ENCODE data around the gene DSN1.
A peak's percentile ranks its signal among the peaks of the same experiment; 100 is the strongest.
"Not testable (repeated sequence)": the region's sequence is repeated elsewhere in the genome, so short reads cannot be mapped to it uniquely, and the experiment has no call there.

DSN1 gene

GRCh38 chr20:36773597-36774390, at the start of gene DSN1:
Gene DSN1 (minus strand): TSS chr20:36773763. CDS start chr20:36771458, 2,305 bp downstream.
- DNase-seq (ENCODE audit: low spot score), result peak; percentile 100

GRCh38 chr20:36823121-36823520, 49.6 kb upstream of the DSN1 start:
- no peak for DNase-seq (ENCODE audit: low spot score)

- DNase-seq (ENCODE audit: low spot score), result no peak
These were observed 48.4 kb upstream of the DSN1 start for GRCh38 chr20:36821964-36822437.

- DNase-seq (ENCODE audit: low spot score), result no peak
These were observed 47.4 kb upstream of the DSN1 start for GRCh38 chr20:36820928-36821327.

- no peak for DNase-seq (ENCODE audit: low spot score)
These were observed 46.5 kb upstream of the DSN1 start for GRCh38 chr20:36820073-36820472.

GRCh38 chr20:36819659-36820058, 46.1 kb upstream of the DSN1 start:
- DNase-seq (ENCODE audit: low spot score), result no peak

GRCh38 chr20:36818861-36819260, 45.3 kb upstream of the DSN1 start:
- DNase-seq (ENCODE audit: low spot score), result no peak

- DNase-seq (ENCODE audit: low spot score), result no peak
These were observed 44.6 kb upstream of the DSN1 start for GRCh38 chr20:36818185-36818584.

GRCh38 chr20:36817496-36817895, 43.9 kb upstream of the DSN1 start:
- no peak for DNase-seq (ENCODE audit: low spot score)

GRCh38 chr20:36815454-36816091, 42.0 kb upstream of the DSN1 start:
- no peak for DNase-seq (ENCODE audit: low spot score)

- no peak for DNase-seq (ENCODE audit: low spot score)
These were observed 39.3 kb upstream of the DSN1 start for GRCh38 chr20:36812594-36813463.

- peak; percentile 80 for DNase-seq (ENCODE audit: low spot score)
These were observed 35.0 kb upstream of the DSN1 start for GRCh38 chr20:36808317-36809257.

- no peak for DNase-seq (ENCODE audit: low spot score)
These were observed 32.5 kb upstream of the DSN1 start for GRCh38 chr20:36806049-36806448.

- DNase-seq (ENCODE audit: low spot score), result no peak
These were observed 31.8 kb upstream of the DSN1 start for GRCh38 chr20:36805396-36805795.

GRCh38 chr20:36804425-36804824, 30.9 kb upstream of the DSN1 start:
- no peak for DNase-seq (ENCODE audit: low spot score)

GRCh38 chr20:36802326-36803222, 29.0 kb upstream of the DSN1 start:
- no peak for DNase-seq (ENCODE audit: low spot score)

GRCh38 chr20:36800410-36800809, 26.8 kb upstream of the DSN1 start:
- no peak for DNase-seq (ENCODE audit: low spot score)

GRCh38 chr20:36799313-36799712, 25.8 kb upstream of the DSN1 start:
- not testable (repeated sequence) for DNase-seq (ENCODE audit: low spot score)

- DNase-seq (ENCODE audit: low spot score), result no peak
These were observed 23.3 kb upstream of the DSN1 start for GRCh38 chr20:36796875-36797274.

- no peak for DNase-seq (ENCODE audit: low spot score)
These were observed 22.6 kb upstream of the DSN1 start for GRCh38 chr20:36796117-36796516.
